ENCODE measurements around the gene EFNA4. TPM values are rescaled to one million over a fixed set of nuclear protein-coding genes. Genes with fewer than 3 reads are reported as not detected.

Gene EFNA4
- total and polyA plus RNA-seq, 2 of the 8 experiments (the other 6 are each of a cell fraction or from before 2014, with no cell fraction given) = 21.9 to 23.9 TPM

DNA sequence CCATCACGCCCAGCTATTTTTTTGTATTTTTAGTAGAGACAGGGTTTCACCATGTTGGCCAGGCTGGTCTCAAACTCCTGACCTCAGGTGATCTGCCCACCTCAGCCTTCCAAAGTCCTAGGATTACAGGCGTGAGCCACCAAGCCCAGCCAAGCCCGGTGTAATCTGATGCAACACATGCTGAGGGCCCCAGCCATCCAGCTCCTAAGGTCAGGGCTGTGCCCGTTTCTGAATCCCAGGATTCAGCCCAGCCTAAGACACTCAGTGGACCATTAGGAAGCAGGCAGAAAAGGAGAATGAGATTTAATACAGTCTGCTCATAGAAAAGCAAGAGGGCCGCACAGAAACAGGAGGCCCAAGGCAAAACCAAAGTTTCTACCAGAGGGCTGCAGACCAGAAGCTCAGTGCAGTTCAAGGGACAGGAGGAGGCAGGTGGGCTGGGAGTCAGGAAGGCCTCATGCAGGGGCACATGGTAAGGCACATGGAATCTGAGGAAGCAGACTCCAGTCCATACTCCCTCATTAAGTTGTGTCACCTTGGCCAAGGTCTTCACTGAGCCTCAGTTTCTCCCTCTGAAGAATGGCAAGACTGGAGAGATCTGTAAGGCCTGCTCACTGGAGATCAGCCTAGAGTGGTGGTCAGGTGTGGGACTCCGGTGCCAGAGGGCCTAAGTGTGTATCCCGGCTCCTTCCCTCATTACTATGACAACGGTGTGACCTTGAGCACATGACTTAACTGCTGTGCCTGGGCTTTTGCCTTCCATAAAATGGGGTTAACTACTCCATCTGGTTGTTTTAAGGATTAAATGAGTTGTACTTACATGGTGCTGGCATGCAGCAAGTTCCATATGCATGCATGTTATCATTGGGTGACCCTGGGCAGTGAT is 14.8 kb upstream of the EFNA4 start (continued):
- TF ChIP-seq SAP30 (IDR thresholded peaks at IDR 0.05; ENCODE audit: insufficient read depth, insufficient replicate concordance, low read length) (no peak), NANOG (IDR thresholded peaks at IDR 0.05; ENCODE audit: insufficient read depth, low read depth, low read length, poor library complexity, severe bottlenecking) (no peak), EGR1 (IDR thresholded peaks at IDR 0.05; ENCODE audit: borderline replicate concordance, low read depth, low read length) (no peak), SP1 (IDR thresholded peaks at IDR 0.05; ENCODE audit: low read depth, low read length) (no peak), YY1 (IDR thresholded peaks at IDR 0.05; ENCODE audit: low read depth, low read length) (no peak), POLR2A (IDR thresholded peaks at IDR 0.05; ENCODE audit: control extremely low read depth in 1 of 2, low read depth in 2 of 2, low read length in 2 of 2) (no peak)

Measured in H1 (cell line).